Measurements from ENCODE around the gene DKC1.
"Not testable (repeated sequence)": the region's sequence is repeated elsewhere in the genome, so short reads cannot be mapped to it uniquely, and the experiment has no call there.

Gene DKC1

DNA sequence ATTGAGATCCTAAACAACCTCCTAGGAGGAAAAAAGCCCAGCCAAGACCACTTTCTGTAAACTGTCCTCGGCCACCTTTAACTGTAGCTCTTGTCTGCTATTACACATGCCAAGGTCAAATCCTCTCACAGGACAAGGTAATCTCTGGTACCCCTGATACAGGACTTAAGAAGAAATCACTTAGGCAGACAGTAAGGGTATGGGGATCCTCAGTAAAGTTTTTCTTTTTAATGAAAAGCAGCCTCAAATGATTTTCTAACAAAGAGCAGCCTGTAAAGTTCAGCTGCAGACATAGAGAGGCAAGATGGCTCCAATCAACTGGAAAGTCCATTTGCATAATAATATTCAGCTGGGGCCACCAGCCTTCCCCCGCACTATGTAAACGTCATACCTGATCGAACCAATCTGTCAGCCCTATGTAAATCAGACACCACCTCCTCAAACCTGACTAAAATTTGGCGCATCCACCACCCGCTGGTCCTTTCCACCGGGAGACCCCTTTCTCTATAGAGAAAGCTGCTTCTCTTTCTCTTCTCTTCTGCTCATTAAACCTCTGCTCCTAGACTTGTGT is 57.2 kb downstream of the DKC1 start:
- DNase-seq (ENCODE audit: low spot score): no peak

DNA sequence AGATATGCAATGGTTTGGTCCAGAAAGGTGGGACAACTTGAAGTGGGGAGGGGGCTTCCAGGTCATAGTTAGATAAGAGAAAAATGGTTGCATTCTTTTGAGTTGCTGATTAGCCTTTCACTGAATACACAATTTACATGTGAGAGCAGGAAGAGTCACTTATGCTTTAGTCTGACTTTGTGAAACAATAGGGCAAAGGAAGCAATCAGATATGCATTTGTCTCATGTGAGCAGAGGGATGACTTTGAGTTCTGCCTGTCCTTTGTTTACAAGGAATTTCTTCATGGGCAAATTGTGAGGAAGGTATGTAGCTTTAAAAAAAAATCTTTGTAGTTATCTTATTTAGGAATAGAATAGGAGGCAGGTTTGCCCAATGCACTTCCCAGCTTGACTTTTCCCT is 58.9 kb downstream of the DKC1 start:
- DNase-seq (ENCODE audit: low spot score): no peak

DNA sequence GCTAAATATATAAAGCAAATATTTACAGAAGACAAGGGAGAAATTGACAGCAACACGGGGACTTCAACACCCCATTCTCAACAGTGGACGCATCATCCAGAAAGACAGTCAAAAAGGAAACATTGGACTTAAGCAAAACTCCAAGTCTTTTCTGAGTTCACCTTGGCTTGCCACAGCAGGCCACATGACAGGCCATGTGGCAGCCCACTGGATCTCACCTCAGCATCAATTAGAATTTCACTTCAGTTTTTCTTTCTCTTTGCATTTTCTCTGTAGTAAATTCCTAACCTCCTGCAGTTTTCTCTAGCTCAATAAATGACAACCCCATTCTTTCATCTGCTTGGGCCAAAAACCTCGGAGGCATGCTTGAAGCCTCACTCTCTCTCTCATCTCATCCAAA is 59.4 kb downstream of the DKC1 start:
- no peak for DNase-seq (ENCODE audit: low spot score)

DNA sequence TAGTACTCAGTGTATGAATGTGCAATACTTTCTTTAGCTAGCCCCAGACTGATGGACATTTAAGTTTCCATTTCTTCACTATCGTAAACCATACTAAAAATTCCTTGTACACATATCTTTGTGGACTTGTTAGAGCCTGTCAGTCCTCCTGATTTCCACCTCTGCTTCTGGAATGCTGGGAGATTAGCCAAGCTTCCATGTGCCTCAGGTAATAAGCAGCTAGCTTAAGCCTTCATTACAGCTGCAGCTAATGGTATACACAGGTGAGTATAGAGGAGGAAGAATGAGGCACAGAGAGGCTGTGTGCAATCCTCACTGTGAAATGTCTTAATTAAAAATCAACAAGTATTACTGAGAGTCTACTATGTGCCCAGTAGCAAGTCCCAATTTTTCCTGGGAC is 62.0 kb downstream of the DKC1 start:
- DNase-seq (ENCODE audit: low spot score): no peak

DNA sequence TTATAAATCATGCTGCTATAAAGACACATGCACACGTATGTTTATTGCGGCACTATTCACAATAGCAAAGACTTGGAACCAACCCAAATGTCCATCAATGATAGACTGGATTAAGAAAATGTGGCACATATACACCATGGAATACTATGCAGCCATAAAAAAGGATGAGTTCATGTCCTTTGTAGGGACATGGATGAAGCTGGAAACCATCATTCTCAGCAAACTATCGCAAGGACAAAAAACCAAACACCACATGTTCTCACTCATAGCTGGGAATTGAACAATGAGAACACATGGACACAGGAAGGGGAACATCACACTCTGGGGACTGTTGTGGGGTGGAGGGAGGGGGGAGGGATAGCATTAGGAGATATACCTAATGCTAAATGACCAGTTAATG is 62.9 kb downstream of the DKC1 start:
- DNase-seq (ENCODE audit: low spot score): not testable (repeated sequence)

All from AG08395 (cell line).